Muscle layer of colon (tissue), 2 donors: Measurements from ENCODE around the gene PCNT.
"Not testable (repeated sequence)": the region's sequence is repeated elsewhere in the genome, so short reads cannot be mapped to it uniquely, and the experiment has no call there.

Experiments used
- H3K27ac ChIP-seq: one replicate; pipeline ENCODE4 v1.7.0; 2013; ENCODE audit warnings: low read depth, mild to moderate bottlenecking, low read length, moderate library complexity
- H3K27me3 ChIP-seq, 2 donors: one replicate each; pipeline ENCODE4 v1.7.0; 2013; ENCODE audit warnings: low read length in 2 of 2, mild to moderate bottlenecking in 2 of 2; ENCODE audit not compliant: insufficient read depth in 2 of 2, control insufficient read depth in 1 of 2
- H3K36me3 ChIP-seq: one replicate; pipeline ENCODE4 v1.7.0; 2013; ENCODE audit warnings: mild to moderate bottlenecking, low read length; ENCODE audit not compliant: insufficient read depth
- H3K4me1 ChIP-seq: one replicate; pipeline ENCODE4 v1.7.0; 2013; ENCODE audit warnings: mild to moderate bottlenecking, low read length; ENCODE audit not compliant: insufficient read depth
- H3K4me3 ChIP-seq, 2 donors: one replicate each; pipeline ENCODE4 v1.7.0; 2013; ENCODE audit warnings: low read length in 2 of 2, low read depth in 1 of 2, mild to moderate bottlenecking in 1 of 2, moderate library complexity in 1 of 2
- H3K9ac ChIP-seq: one replicate; pipeline ENCODE4 v1.7.0; 2013; ENCODE audit warnings: low read length
- H3K9me3 ChIP-seq: one replicate; pipeline ENCODE4 v1.7.0; 2013; ENCODE audit warnings: mild to moderate bottlenecking, low read length
- donor health status: abdominal sarcoma.
- donor health status: Adenocarcinoma of cecum.

PCNT gene

DNA sequence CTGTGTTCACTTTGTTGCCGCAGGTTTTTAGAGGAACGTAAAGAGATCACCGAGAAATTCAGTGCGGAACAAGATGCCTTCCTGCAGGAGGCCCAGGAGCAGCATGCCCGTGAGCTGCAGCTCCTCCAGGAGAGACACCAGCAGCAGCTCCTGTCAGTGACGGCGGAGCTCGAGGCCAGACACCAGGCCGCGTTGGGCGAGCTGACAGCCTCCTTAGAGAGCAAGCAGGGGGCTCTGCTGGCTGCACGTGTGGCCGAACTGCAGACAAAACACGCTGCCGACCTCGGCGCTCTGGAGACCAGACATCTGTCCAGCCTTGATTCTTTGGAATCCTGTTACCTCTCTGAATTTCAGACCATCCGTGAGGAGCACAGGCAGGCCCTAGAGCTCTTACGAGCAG lies 42.6 kb downstream of the PCNT start:
- Histone ChIP-seq H3K36me3 (peaks cover 27% of the 10 kb centered on the region), H3K4me3 (no peak overlapping the region), H3K27ac (no peak overlapping the region), H3K9ac (no peak overlapping the region), H3K4me1 (no peaks in the 10 kb centered on the region), H3K27me3 (no peaks in the 10 kb centered on the region), H3K9me3 (no peaks in the 10 kb centered on the region)

DNA sequence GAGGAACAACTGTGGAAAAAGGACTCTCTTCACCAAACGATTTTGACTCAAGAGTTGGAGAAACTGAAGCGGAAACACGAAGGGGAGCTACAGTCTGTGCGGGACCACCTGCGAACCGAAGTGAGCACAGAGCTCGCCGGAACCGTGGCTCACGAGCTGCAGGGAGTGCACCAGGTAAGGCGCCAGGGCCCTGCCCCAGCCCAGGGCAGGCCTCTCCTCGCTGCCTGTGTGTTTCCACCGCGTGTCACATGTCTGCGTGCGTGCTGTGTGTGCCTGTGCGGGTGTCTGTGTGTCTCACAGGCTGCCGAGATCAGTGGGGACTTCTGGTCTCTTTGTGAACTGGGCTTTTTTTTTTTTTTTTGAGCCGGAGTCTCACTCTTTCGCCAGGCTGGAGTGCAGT lies 43.0 kb downstream of the PCNT start:
- no peaks in the 10 kb centered on the region for H3K4me1 ChIP-seq
- H3K27ac ChIP-seq: no peak overlapping the region
- no peak overlapping the region for H3K9ac ChIP-seq
- no peak overlapping the region for H3K4me3 ChIP-seq
- H3K27me3 ChIP-seq: no peaks in the 10 kb centered on the region
- H3K36me3 ChIP-seq: peaks cover 27% of the 10 kb centered on the region
- no peaks in the 10 kb centered on the region for H3K9me3 ChIP-seq

DNA sequence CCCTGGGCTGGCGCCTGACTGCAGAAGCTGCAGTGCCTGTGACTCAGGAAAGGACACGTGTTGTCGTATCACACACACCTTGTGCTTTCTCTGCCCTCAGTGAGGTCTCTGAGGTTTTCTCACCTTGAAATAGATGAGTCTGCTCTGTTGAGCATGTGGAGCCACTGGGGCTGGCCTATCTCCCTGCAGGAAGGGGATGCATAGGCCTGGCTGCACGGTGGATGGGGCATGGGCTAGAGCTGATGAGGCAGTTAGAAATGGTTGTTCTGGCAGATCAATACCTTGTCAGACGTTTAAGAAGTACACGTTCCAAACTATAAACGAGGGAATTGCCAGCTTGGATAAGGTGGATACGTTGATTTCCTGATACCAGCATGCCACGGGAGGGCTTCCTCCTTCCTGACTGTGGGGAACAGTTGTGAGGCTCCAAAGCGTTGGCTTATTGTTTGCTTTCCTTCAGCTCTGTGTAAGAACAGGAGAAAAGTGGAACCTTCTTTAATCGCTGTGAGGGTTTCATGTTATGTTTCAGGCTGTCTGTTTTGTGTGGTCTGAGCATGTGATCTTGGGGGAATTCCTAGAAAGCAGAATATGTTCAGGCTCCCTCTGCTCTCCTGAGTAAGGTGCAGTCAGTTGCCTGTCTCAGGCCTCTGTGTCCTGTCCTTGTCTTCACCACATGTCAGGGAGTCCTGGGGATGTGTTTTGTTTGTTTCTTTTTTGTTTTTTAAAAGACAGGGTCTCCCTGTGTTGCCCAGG lies 44.8 kb downstream of the PCNT start:
- Histone ChIP-seq H3K27me3 (no peaks in the 10 kb centered on the region), H3K9ac (no peak overlapping the region), H3K27ac (no peak overlapping the region), H3K4me3 (no peak overlapping the region), H3K4me1 (no peaks in the 10 kb centered on the region), H3K36me3 (peaks cover 21% of the 10 kb centered on the region), H3K9me3 (no peaks in the 10 kb centered on the region)

DNA sequence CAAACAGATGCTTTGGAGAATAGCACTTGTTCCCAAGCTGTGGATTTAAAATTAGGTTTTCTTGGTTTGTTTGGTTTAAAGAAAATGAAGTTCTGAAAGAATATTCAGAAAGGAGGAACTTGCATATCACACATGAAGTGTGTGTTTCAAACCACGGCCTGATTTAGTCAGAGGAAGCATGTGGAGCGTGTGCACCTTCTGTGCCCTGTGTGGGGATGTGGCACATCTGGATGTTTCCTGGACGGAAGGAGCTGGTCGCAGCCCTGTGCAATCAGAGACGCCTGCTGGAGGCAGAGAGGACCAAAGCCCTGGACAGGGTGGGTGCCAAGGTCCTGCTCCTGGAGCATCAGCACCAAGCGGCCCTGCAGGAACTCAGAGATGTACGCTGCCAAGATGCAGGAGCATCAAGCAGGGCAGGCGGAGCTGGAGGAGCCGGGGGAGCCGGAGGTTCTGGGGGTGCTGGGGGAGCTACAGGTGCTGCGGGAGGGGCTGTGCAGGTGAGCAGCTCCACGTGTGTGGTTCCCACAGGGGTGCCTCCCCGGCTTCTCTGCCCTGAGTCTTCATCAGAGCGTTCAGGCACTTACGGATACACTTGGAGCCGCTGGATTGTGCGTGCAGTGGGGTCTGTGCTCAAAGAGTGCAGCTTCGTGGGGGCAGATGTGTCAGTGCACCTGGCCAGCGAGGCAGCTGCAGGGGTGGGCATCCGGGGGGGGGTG lies 45.7 kb downstream of the PCNT start:
- Histone ChIP-seq H3K9me3 (no peaks in the 10 kb centered on the region), H3K36me3 (peaks cover 19% of the 10 kb centered on the region), H3K27ac (no peak overlapping the region)

DNA sequence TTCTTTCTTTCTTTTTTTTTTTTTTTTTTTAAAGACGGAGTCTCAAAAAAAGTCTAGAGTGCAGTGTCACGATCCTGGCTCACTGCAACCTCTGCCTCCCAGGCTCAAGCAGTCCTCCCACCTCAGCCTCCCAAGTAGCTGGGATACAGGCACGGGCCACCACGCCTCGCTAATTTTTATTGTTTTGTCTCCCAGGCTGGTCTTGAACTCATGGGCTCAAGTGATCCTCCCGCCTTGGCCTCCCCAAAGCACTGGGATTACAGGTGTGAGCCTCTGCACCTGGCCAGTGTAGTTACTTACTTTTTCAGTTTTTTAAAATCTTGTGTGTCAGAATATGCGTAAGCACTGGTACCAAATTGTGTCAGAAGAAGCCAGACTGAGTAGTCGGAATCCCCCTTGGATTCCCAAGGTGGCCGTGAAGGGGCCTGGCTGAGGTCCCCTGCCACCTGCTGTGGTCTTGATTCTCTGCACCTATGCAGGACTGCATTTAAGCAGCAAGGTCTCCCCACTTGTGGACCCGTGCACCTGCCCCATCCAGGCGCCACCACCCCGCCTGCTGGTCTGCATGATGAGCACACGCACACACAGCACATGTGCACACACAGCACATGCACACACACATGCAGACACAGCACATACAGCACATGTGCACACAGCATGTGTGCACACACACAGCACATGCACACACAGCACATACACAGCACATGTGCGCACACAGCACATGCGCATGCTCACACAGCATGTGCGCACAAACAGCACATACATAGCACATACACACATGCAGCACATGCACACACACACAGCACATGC lies 47.5 kb downstream of the PCNT start:
- Histone ChIP-seq H3K27ac (no peak overlapping the region), H3K27me3 (no peaks in the 10 kb centered on the region), H3K4me1 (no peaks in the 10 kb centered on the region), H3K9ac (no peak overlapping the region), H3K9me3 (no peaks in the 10 kb centered on the region), H3K36me3 (peaks cover 7% of the 10 kb centered on the region), H3K4me3 (no peak overlapping the region)

More for the DNA sequence above, 45.7 kb downstream of the PCNT start:
- Histone ChIP-seq H3K9ac (no peak overlapping the region), H3K4me3 (no peak overlapping the region), H3K4me1 (no peaks in the 10 kb centered on the region), H3K27me3 (no peaks in the 10 kb centered on the region)

DNA sequence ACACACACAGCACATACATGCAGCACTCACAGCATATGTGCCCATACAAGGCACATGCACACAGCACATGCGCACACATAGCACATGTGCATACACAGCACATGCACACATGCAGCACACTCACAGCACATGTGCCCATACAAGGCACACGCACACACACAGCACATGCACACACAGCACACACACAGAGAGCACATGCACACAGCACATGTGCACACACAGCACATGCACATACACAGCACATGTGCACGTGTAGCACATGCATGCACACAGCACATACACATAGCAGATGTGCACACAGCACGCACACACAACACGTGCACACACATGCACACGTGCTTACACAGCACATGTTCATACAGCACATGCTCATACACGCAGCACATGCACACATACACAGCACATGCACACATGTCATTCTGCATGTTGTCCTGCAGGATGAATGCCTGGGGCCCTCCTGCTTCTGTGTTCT lies 48.1 kb downstream of the PCNT start:
- Histone ChIP-seq H3K27me3 (no peaks in the 10 kb centered on the region), H3K4me3 (no peak overlapping the region), H3K4me1 (no peaks in the 10 kb centered on the region), H3K9ac (no peak overlapping the region), H3K36me3 (peaks cover under 1% of the 10 kb centered on the region), H3K27ac (no peak overlapping the region), H3K9me3 (no peaks in the 10 kb centered on the region)

DNA sequence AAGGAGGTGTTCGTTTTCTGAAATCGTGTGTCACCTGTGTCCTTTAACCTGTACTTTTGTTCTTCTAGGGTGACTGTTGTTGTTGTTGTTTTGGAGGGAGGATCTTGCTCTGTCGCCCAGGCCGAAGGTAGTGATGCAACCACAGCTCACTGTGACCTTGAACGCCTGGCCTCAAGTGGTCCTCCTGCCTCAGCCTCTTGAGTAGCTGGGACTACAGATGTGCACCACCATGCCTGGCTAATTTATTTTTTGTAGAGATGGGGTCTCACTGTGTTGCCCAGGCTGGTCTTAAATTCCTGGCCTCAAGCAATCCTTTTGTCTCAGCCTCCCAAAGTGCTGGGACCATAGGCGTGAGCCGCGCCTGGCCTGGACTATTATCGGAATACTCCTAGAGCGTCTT lies 49.0 kb downstream of the PCNT start:
- H3K4me1 ChIP-seq, H3K9ac ChIP-seq, H3K27me3 ChIP-seq, H3K9me3 ChIP-seq, H3K36me3 ChIP-seq, H3K27ac ChIP-seq, H3K4me3 ChIP-seq: not testable (repeated sequence)

DNA sequence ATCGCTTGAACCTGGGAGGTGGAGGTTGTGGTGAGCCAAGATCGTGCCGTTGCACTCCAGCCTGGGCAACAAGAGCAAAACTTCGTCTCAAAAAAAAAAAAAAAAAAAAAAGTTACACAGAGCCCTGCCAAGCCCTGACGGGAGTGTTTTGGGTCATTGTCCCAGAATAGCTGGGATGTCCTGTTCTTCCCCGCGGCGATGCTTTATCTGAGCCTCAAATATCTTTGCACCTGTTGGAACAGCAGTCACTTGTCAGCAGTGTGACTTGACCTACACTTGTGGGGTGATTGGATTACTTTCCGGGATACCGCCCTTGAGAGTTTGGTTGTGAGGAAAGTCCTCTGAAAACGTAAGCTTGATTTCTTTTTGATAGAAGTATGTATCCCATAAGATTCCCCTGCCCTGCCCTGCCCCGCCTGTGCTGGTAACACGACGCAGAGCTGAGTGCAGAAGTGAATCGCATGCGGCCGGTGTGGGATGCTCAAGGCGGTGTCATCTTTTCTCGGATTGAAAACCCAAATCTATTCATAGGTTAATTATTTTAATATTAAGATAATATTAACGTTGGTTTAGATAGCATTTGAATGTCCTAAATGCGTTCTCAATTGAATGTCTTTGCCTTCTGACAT lies 50.9 kb downstream of the PCNT start:
- no peak overlapping the region for H3K4me3 ChIP-seq
- H3K27ac ChIP-seq: no peak overlapping the region
- no peak overlapping the region for H3K9ac ChIP-seq
- no peaks in the 10 kb centered on the region for H3K27me3 ChIP-seq
- no peaks in the 10 kb centered on the region for H3K4me1 ChIP-seq
- no peaks in the 10 kb centered on the region for H3K9me3 ChIP-seq
- no peaks in the 10 kb centered on the region for H3K36me3 ChIP-seq

DNA sequence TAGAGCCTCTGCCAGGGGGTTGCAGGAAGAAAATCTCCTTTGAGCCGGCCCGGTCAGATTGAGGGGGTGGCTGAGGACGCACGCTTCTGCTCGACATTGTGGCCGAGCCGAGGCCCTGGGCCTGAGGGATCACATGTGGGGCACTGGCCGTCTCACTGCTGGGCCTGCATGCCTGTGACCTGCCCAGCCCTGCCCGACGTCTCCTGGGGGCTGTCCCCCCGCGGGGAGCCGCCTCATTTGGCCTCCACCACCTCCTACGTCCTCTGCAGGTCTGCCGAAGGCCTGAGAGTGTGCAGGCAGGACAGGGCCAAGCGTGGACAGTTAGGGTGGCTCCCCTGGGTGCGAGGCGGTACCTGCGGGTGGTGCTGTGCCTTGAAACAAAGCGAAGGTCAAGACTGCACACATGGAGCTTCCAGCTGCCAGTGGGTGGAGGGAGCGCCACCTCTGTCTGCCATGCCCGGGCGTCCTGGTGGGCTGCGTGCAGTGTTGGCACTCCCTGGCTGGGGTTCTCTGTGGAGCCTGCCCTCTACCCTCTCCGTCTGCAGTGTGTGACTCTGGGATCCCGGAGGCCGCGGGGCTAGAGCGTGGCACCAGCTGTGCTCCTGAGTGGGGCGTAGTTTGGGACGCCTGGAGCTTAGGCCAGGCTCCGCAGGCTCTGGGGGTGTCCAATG lies 51.7 kb downstream of the PCNT start:
- H3K27me3 ChIP-seq: no peaks in the 10 kb centered on the region
- H3K9me3 ChIP-seq: no peaks in the 10 kb centered on the region
- H3K9ac ChIP-seq: no peak overlapping the region
- no peaks in the 10 kb centered on the region for H3K4me1 ChIP-seq
- no peaks in the 10 kb centered on the region for H3K36me3 ChIP-seq
- no peak overlapping the region for H3K27ac ChIP-seq
- H3K4me3 ChIP-seq: no peak overlapping the region

DNA sequence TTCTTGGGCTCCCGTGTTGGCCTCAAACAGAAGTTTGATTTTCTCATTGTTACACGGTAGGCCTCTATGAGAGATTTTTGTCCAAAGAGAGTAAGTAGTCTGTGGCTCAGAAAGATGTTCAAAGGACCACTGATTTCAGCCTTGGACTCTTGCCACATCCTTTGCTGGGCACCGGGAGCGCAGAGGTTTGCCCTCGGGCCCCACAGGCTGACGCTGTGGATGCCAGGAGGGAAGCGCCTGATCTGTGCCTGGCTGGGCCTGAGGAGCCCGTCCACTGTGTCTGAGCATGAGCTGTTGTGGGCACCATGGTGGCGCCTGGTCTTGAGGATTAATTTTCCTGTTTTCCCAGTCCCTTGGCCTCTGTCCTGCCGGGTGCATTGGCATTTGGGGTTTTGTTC lies 52.3 kb downstream of the PCNT start:
- Histone ChIP-seq H3K4me1 (no peaks in the 10 kb centered on the region), H3K27ac (no peak overlapping the region), H3K27me3 (no peaks in the 10 kb centered on the region), H3K4me3 (no peak overlapping the region), H3K9me3 (no peaks in the 10 kb centered on the region), H3K36me3 (no peaks in the 10 kb centered on the region), H3K9ac (no peak overlapping the region)
